Body of pancreas (tissue), 4 donors: ENCODE results near the gene SP110. TPM values are rescaled to one million over a fixed set of nuclear protein-coding genes. Genes with fewer than 3 reads are reported as not detected.

Source experiments
- ATAC-seq: fragments of 150-250 bp; one replicate; pipeline ENCODE4 v1.9.1; 2016
- DNase-seq, 4 donors: peaks; one replicate each; pipeline ENCODE4 v3.0.0-alpha.2; 2019
- H3K27ac ChIP-seq, 4 donors: fragments of 200-600 bp; sonication (generic); 1 replicate in 3 of 4; 2 replicates in 1 of 4; pipeline versions ENCODE4 v1.5.1 to v1.6.1; 2016 to 2019; ENCODE audit warnings: mild to moderate bottlenecking in 1 of 4, mixed read lengths in 1 of 4, moderate library complexity in 1 of 4
- H3K27me3 ChIP-seq, 2 donors: fragments of 200-600 bp; sonication (generic); one replicate each; pipeline ENCODE4 v1.6.0; 2016; ENCODE audit warnings: mild to moderate bottlenecking in 1 of 2
- H3K36me3 ChIP-seq, 2 donors: fragments of 200-600 bp; sonication (generic); replicated peaks in 1 of 2; 2 replicates each; pipeline ENCODE4 v1.5.1; 2016; ENCODE audit warnings: low read depth in 2 of 2; ENCODE audit not compliant: insufficient read depth in 1 of 2
- H3K4me1 ChIP-seq: fragments of 200-600 bp; sonication (generic); one replicate; pipeline ENCODE4 v1.6.0; 2016
- H3K4me3 ChIP-seq, 2 donors: fragments of 200-600 bp; sonication (generic); 1 replicate in 1 of 2; 2 replicates in 1 of 2; pipeline ENCODE4 v1.5.1; 2016 to 2019
- H3K9me3 ChIP-seq, 3 donors: fragments of 200-600 bp; sonication (generic); 1 replicate in 2 of 3; 2 replicates in 1 of 3; pipeline ENCODE4 v1.5.1; 2016
- CTCF ChIP-seq, 7 experiments: fragments of 450-650 bp in 4 of 7; fragments of 200-600 bp in 3 of 7; sonication (generic) in 3 of 7; IDR thresholded peaks; one replicate each; pipeline ENCODE4 v1.5.1; 2016 to 2019; ENCODE audit warnings: antibody characterized with exemption in 7 of 7
- POLR2A ChIP-seq, 3 donors: fragments of 450-650 bp; IDR thresholded peaks; one replicate each; pipeline ENCODE4 v1.6.1; 2016; ENCODE audit warnings: antibody characterized with exemption in 3 of 3, mild to moderate bottlenecking in 2 of 3
- WGBS, 2 donors: methylation state at CpG; one replicate each; pipeline ENCODE4 v1.1.5; 2017; 5-methylcytosine and 5-hydroxymethylcytosine counted together
- intact Hi-C: fragments of 100-400 bp; cut with DNase I; formaldehyde crosslinking; loops from one replicate; pipeline ENCODE4 v1.15.1; 2023
- total RNA-seq, 2 donors: library from RNA; depleted of rRNA; stranded (reverse); fragments of >200 nt; gene quantifications; one replicate each; pipeline ENCODE4 v1.1.0, GENCODE V29; 2016

SP110 gene
- total RNA-seq, 2 donors from 2014 or later, result 9.9 to 12.9 TPM

- ATAC-seq (peak; percentile 84), DNase-seq (peak; percentile 46 to 73 (median 62))
- Histone ChIP-seq H3K36me3 (no peaks in the 10 kb centered on the region), H3K27me3 (no peaks in the 10 kb centered on the region), H3K27ac (peak overlapping the region; percentile 21 to 72 (median 41)), H3K9me3 (no peaks in the 10 kb centered on the region), H3K4me1 (peaks cover 20% of the 10 kb centered on the region), H3K4me3 (no peak overlapping the region)
- TF ChIP-seq CTCF (IDR thresholded peaks at IDR 0.05) (no peak), POLR2A (IDR thresholded peaks at IDR 0.05) (peak in 1 of 3 donors; percentile 28)
- WGBS, 2 donors, result 28 to 43% methylated on average over 11 of the region's 11 CpGs
- intact Hi-C loops, result no loop called here
These were observed 89.0 kb downstream of the SP110 start for GRCh38 chr2:230130668-230131364.

- no peak overlapping the region for H3K4me3 ChIP-seq
- H3K4me1 ChIP-seq, result peaks cover 20% of the 10 kb centered on the region
- no peaks in the 10 kb centered on the region for H3K9me3 ChIP-seq
- peaks cover 0 to 4% of the 10 kb centered on the region in 2 donors for H3K27me3 ChIP-seq
- TF ChIP-seq CTCF (IDR thresholded peaks at IDR 0.05) (no peak), POLR2A (IDR thresholded peaks at IDR 0.05) (no peak)
- no peak for ATAC-seq
- peak overlapping the region in 1 of 4 donors; percentile 34 for H3K27ac ChIP-seq
- WGBS, 2 donors, result 83 to 91% methylated on average over 1 of the region's 1 CpG
- no peak for DNase-seq
- intact Hi-C loops, result no loop called here
- H3K36me3 ChIP-seq, result no peaks in the 10 kb centered on the region
These were observed 90.4 kb downstream of the SP110 start for GRCh38 chr2:230129343-230129742.

- peaks cover 20% of the 10 kb centered on the region for H3K4me1 ChIP-seq
- no peaks in the 10 kb centered on the region for H3K36me3 ChIP-seq
- H3K27ac ChIP-seq, result peak overlapping the region in 1 of 4 donors; percentile 34
- ATAC-seq, result no peak
- no peak for TF ChIP-seq CTCF (IDR thresholded peaks at IDR 0.05)
- no peak for TF ChIP-seq POLR2A (IDR thresholded peaks at IDR 0.05)
- no peaks in the 10 kb centered on the region for H3K9me3 ChIP-seq
- WGBS, 2 donors, result 73 to 74% methylated on average over 7 of the region's 7 CpGs
- DNase-seq, result peak in 2 of 4 donors; percentile 14 to 18
- intact Hi-C loops, result no loop called here
- H3K27me3 ChIP-seq, result peaks cover 0 to 4% of the 10 kb centered on the region in 2 donors
- H3K4me3 ChIP-seq, result no peak overlapping the region
These were observed 91.0 kb downstream of the SP110 start for GRCh38 chr2:230128623-230129342.

GRCh38 chr2:230127195-230127594 lies 92.6 kb downstream of the SP110 start:
- Histone ChIP-seq H3K9me3 (no peaks in the 10 kb centered on the region), H3K27ac (no peak overlapping the region), H3K27me3 (peaks cover 0 to 4% of the 10 kb centered on the region in 2 donors), H3K36me3 (no peaks in the 10 kb centered on the region), H3K4me1 (peaks cover 19% of the 10 kb centered on the region), H3K4me3 (no peak overlapping the region)
- DNase-seq (no peak), ATAC-seq (no peak)
- intact Hi-C loops, result no loop called here
- WGBS, 2 donors, result 47 to 85% methylated on average over 1 of the region's 1 CpG
- TF ChIP-seq POLR2A (IDR thresholded peaks at IDR 0.05) (no peak), CTCF (IDR thresholded peaks at IDR 0.05) (no peak)
